Measurements from ENCODE around the gene SMC4.

The SMC4 gene

DNA sequence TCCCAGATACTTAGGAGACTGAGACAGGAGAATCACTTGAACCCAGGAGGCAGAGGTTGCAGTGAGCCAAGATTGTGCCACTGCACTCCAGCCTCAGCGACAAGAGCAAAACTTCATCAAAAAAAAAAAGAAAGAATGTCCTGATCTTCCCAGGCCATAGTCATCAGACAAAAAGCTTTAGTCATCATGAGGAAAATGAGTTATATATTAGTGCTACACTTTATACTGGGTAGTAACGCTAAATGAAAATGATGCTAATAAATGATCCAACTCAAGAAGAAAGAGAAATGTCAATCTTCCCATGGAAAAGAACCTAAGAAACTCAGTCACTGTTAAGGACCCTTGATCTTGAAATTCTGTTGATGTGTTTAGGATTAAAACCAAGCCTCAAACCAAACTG is 76.4 kb downstream of the SMC4 start:
- DNase-seq (ENCODE audit: low read depth) = peak; percentile 43

DNA sequence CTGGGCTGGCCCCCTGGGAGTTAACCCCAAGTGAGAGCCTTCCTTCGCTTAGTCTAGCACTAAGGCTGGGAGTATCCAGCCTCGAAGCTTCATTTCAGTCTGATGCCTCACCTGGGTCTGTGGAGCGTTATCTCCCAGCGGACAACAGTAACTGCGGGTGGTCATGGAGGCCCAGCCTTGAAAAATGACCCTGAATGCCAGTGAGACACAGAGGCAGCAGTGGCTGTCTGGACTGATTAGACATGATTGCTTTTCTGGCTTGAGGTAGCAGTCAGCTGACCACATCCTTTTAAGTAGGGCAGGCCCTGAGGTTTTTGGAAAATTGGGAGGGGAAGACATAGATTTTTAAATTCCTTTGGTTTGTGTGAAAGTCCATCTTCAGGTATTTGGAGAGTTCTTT is 78.3 kb downstream of the SMC4 start:
- DNase-seq (ENCODE audit: low read depth) = no peak

DNA sequence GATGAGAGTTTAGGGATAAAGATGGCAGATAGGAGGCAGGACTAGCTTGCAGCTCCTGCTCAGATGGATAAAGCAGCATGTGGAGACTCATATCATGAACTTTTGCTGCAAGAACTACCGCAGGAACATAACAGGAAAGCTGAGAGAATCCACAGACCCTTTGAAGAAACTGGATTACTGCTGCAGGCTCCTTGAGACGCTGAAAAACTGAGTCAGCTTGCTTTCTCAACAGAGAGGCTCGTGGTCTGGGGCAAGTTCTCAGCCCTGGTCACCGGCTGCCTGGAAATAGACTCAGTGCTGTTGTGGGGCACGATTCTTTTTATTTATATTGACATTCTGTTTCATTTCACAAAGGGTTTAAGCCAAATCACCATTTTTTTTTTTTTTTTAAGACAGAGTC is 78.9 kb downstream of the SMC4 start:
- DNase-seq (ENCODE audit: low read depth) = peak; percentile 53

- no peak for DNase-seq (ENCODE audit: low read depth)
These were observed 79.9 kb downstream of the SMC4 start for GRCh38 chr3:160479376-160479775.

GRCh38 chr3:160480931-160481330 is 81.5 kb downstream of the SMC4 start:
- DNase-seq (ENCODE audit: low read depth) = peak; percentile 64

- DNase-seq (ENCODE audit: low read depth) = no peak
These were observed 82.4 kb downstream of the SMC4 start for GRCh38 chr3:160481856-160482255.

- DNase-seq (ENCODE audit: low read depth) = no peak
These were observed 83.3 kb downstream of the SMC4 start for GRCh38 chr3:160482796-160483195.
